ENCODE data around the gene MAML3.
A peak's percentile ranks its signal among the peaks of the same experiment; 100 is the strongest.

MAML3 gene

GRCh38 chr4:140031061-140031460 is 122.9 kb downstream of the MAML3 start:
- H3K36me3 ChIP-seq (ENCODE audit: control insufficient read depth in 1 of 2, insufficient read depth in 2 of 2, low read length in 2 of 2) = no peaks in the 10 kb centered on the region
- H3K27me3 ChIP-seq (ENCODE audit: low read depth, low read length) = no peaks in the 10 kb centered on the region
- H3K9me3 ChIP-seq (ENCODE audit: control insufficient read depth in 1 of 2, low read length in 2 of 2) = no peaks in the 10 kb centered on the region
- no peaks in the 10 kb centered on the region for H3K4me1 ChIP-seq (ENCODE audit: control insufficient read depth in 1 of 2, insufficient read depth in 2 of 2, low read length in 2 of 2)
- H3K4me3 ChIP-seq (ENCODE audit: low read depth in 1 of 2, low read length in 2 of 2) = no peak overlapping the region
- no peak overlapping the region for H3K27ac ChIP-seq (ENCODE audit: low read length)

GRCh38 chr4:140028676-140029517 is 125.1 kb downstream of the MAML3 start:
- no peaks in the 10 kb centered on the region for H3K4me1 ChIP-seq (ENCODE audit: control insufficient read depth in 1 of 2, insufficient read depth in 2 of 2, low read length in 2 of 2)
- H3K4me3 ChIP-seq (ENCODE audit: low read depth in 1 of 2, low read length in 2 of 2) = no peak overlapping the region
- no peaks in the 10 kb centered on the region for H3K36me3 ChIP-seq (ENCODE audit: control insufficient read depth in 1 of 2, insufficient read depth in 2 of 2, low read length in 2 of 2)
- H3K27me3 ChIP-seq (ENCODE audit: low read depth, low read length) = no peaks in the 10 kb centered on the region
- H3K9me3 ChIP-seq (ENCODE audit: control insufficient read depth in 1 of 2, low read length in 2 of 2) = no peaks in the 10 kb centered on the region
- H3K27ac ChIP-seq (ENCODE audit: low read length) = no peak overlapping the region

GRCh38 chr4:140028101-140028500 is 125.9 kb downstream of the MAML3 start:
- H3K4me1 ChIP-seq (ENCODE audit: control insufficient read depth in 1 of 2, insufficient read depth in 2 of 2, low read length in 2 of 2) = no peaks in the 10 kb centered on the region
- H3K27me3 ChIP-seq (ENCODE audit: low read depth, low read length) = no peaks in the 10 kb centered on the region
- no peaks in the 10 kb centered on the region for H3K36me3 ChIP-seq (ENCODE audit: control insufficient read depth in 1 of 2, insufficient read depth in 2 of 2, low read length in 2 of 2)
- no peak overlapping the region for H3K27ac ChIP-seq (ENCODE audit: low read length)
- H3K4me3 ChIP-seq (ENCODE audit: low read depth in 1 of 2, low read length in 2 of 2) = no peak overlapping the region
- no peaks in the 10 kb centered on the region for H3K9me3 ChIP-seq (ENCODE audit: control insufficient read depth in 1 of 2, low read length in 2 of 2)

GRCh38 chr4:140027101-140027500 is 126.9 kb downstream of the MAML3 start:
- Histone ChIP-seq H3K4me3 (ENCODE audit: low read depth in 1 of 2, low read length in 2 of 2) (no peak overlapping the region), H3K27me3 (ENCODE audit: low read depth, low read length) (no peaks in the 10 kb centered on the region), H3K36me3 (ENCODE audit: control insufficient read depth in 1 of 2, insufficient read depth in 2 of 2, low read length in 2 of 2) (no peaks in the 10 kb centered on the region), H3K9me3 (ENCODE audit: control insufficient read depth in 1 of 2, low read length in 2 of 2) (no peaks in the 10 kb centered on the region), H3K27ac (ENCODE audit: low read length) (no peak overlapping the region), H3K4me1 (ENCODE audit: control insufficient read depth in 1 of 2, insufficient read depth in 2 of 2, low read length in 2 of 2) (no peaks in the 10 kb centered on the region)

GRCh38 chr4:140025470-140025869 is 128.5 kb downstream of the MAML3 start:
- H3K36me3 ChIP-seq (ENCODE audit: control insufficient read depth in 1 of 2, insufficient read depth in 2 of 2, low read length in 2 of 2) = no peaks in the 10 kb centered on the region
- no peak overlapping the region for H3K4me3 ChIP-seq (ENCODE audit: low read depth in 1 of 2, low read length in 2 of 2)
- H3K27me3 ChIP-seq (ENCODE audit: low read depth, low read length) = no peaks in the 10 kb centered on the region
- H3K4me1 ChIP-seq (ENCODE audit: control insufficient read depth in 1 of 2, insufficient read depth in 2 of 2, low read length in 2 of 2) = peaks cover 0 to 7% of the 10 kb centered on the region in 2 donors
- H3K9me3 ChIP-seq (ENCODE audit: control insufficient read depth in 1 of 2, low read length in 2 of 2) = no peaks in the 10 kb centered on the region
- no peak overlapping the region for H3K27ac ChIP-seq (ENCODE audit: low read length)

- H3K4me1 ChIP-seq (ENCODE audit: control insufficient read depth in 1 of 2, insufficient read depth in 2 of 2, low read length in 2 of 2) = peaks cover 8 to 17% of the 10 kb centered on the region in 2 donors
- H3K27me3 ChIP-seq (ENCODE audit: low read depth, low read length) = no peaks in the 10 kb centered on the region
- H3K36me3 ChIP-seq (ENCODE audit: control insufficient read depth in 1 of 2, insufficient read depth in 2 of 2, low read length in 2 of 2) = no peaks in the 10 kb centered on the region
- H3K9me3 ChIP-seq (ENCODE audit: control insufficient read depth in 1 of 2, low read length in 2 of 2) = peaks cover 0 to under 1% of the 10 kb centered on the region in 2 donors
- H3K27ac ChIP-seq (ENCODE audit: low read length) = peak overlapping the region; percentile 3
- no peak overlapping the region for H3K4me3 ChIP-seq (ENCODE audit: low read depth in 1 of 2, low read length in 2 of 2)
Measured at GRCh38 chr4:140020457-140021361, 133.3 kb downstream of the MAML3 start.

GRCh38 chr4:140019619-140020347 is 134.2 kb downstream of the MAML3 start:
- peaks cover 0 to 4% of the 10 kb centered on the region in 2 donors for H3K9me3 ChIP-seq (ENCODE audit: control insufficient read depth in 1 of 2, low read length in 2 of 2)
- H3K27ac ChIP-seq (ENCODE audit: low read length) = peak overlapping the region; percentile 81
- no peaks in the 10 kb centered on the region for H3K36me3 ChIP-seq (ENCODE audit: control insufficient read depth in 1 of 2, insufficient read depth in 2 of 2, low read length in 2 of 2)
- peaks cover 8 to 17% of the 10 kb centered on the region in 2 donors for H3K4me1 ChIP-seq (ENCODE audit: control insufficient read depth in 1 of 2, insufficient read depth in 2 of 2, low read length in 2 of 2)
- no peaks in the 10 kb centered on the region for H3K27me3 ChIP-seq (ENCODE audit: low read depth, low read length)
- no peak overlapping the region for H3K4me3 ChIP-seq (ENCODE audit: low read depth in 1 of 2, low read length in 2 of 2)

- peak overlapping the region; percentile 81 for H3K27ac ChIP-seq (ENCODE audit: low read length)
- H3K4me3 ChIP-seq (ENCODE audit: low read depth in 1 of 2, low read length in 2 of 2) = no peak overlapping the region
- H3K36me3 ChIP-seq (ENCODE audit: control insufficient read depth in 1 of 2, insufficient read depth in 2 of 2, low read length in 2 of 2) = no peaks in the 10 kb centered on the region
- peaks cover 0 to 4% of the 10 kb centered on the region in 2 donors for H3K9me3 ChIP-seq (ENCODE audit: control insufficient read depth in 1 of 2, low read length in 2 of 2)
- peaks cover 8 to 17% of the 10 kb centered on the region in 2 donors for H3K4me1 ChIP-seq (ENCODE audit: control insufficient read depth in 1 of 2, insufficient read depth in 2 of 2, low read length in 2 of 2)
- no peaks in the 10 kb centered on the region for H3K27me3 ChIP-seq (ENCODE audit: low read depth, low read length)
Measured at GRCh38 chr4:140018931-140019618, 134.9 kb downstream of the MAML3 start.

- peaks cover 3 to 4% of the 10 kb centered on the region in 2 donors for H3K4me1 ChIP-seq (ENCODE audit: control insufficient read depth in 1 of 2, insufficient read depth in 2 of 2, low read length in 2 of 2)
- H3K4me3 ChIP-seq (ENCODE audit: low read depth in 1 of 2, low read length in 2 of 2) = no peak overlapping the region
- no peaks in the 10 kb centered on the region for H3K36me3 ChIP-seq (ENCODE audit: control insufficient read depth in 1 of 2, insufficient read depth in 2 of 2, low read length in 2 of 2)
- H3K27me3 ChIP-seq (ENCODE audit: low read depth, low read length) = no peaks in the 10 kb centered on the region
- no peak overlapping the region for H3K27ac ChIP-seq (ENCODE audit: low read length)
- peaks cover 0 to 4% of the 10 kb centered on the region in 2 donors for H3K9me3 ChIP-seq (ENCODE audit: control insufficient read depth in 1 of 2, low read length in 2 of 2)
Measured at GRCh38 chr4:140014284-140014683, 139.7 kb downstream of the MAML3 start.

- peak overlapping the region in 1 of 2 donors; percentile 40 for H3K4me3 ChIP-seq (ENCODE audit: low read depth in 1 of 2, low read length in 2 of 2)
- no peaks in the 10 kb centered on the region for H3K4me1 ChIP-seq (ENCODE audit: control insufficient read depth in 1 of 2, insufficient read depth in 2 of 2, low read length in 2 of 2)
- H3K9me3 ChIP-seq (ENCODE audit: control insufficient read depth in 1 of 2, low read length in 2 of 2) = peaks cover 0 to 4% of the 10 kb centered on the region in 2 donors
- no peaks in the 10 kb centered on the region for H3K27me3 ChIP-seq (ENCODE audit: low read depth, low read length)
- H3K27ac ChIP-seq (ENCODE audit: low read length) = no peak overlapping the region
- H3K36me3 ChIP-seq (ENCODE audit: control insufficient read depth in 1 of 2, insufficient read depth in 2 of 2, low read length in 2 of 2) = no peaks in the 10 kb centered on the region
Measured at GRCh38 chr4:140012688-140013486, 141.1 kb downstream of the MAML3 start.
